GM19452 (cell line): Measurements from ENCODE around the gene IGFBP4.

ENCODE experiments used
- ATAC-seq: cut with Tn5 transposase; IDR thresholded peaks from one replicate; pipeline ENCODE4 v1.9.1; 2021; ENCODE audit not compliant: unreplicated experiment

IGFBP4 gene

GRCh38 chr17:40431231-40431602, 12.0 kb upstream of the IGFBP4 start:
- ATAC-seq, result no peak

GRCh38 chr17:40432864-40433528, 10.3 kb upstream of the IGFBP4 start:
- no peak for ATAC-seq

GRCh38 chr17:40433551-40434415, 9.5 kb upstream of the IGFBP4 start:
- no peak for ATAC-seq

GRCh38 chr17:40436636-40437035, 6.6 kb upstream of the IGFBP4 start:
- ATAC-seq, result no peak

GRCh38 chr17:40437095-40437732, 6.0 kb upstream of the IGFBP4 start:
- ATAC-seq, result no peak

GRCh38 chr17:40440166-40440565, 3.1 kb upstream of the IGFBP4 start:
- ATAC-seq, result no peak

GRCh38 chr17:40442392-40443195, 656 bp upstream of the IGFBP4 start:
- no peak for ATAC-seq

- ATAC-seq, result no peak
Observed at GRCh38 chr17:40443988-40444899, 994 bp downstream of the IGFBP4 start.

- no peak for ATAC-seq
Observed at GRCh38 chr17:40445751-40446468, 2.7 kb downstream of the IGFBP4 start.

- ATAC-seq, result no peak
Observed at GRCh38 chr17:40447148-40447644, 3.9 kb downstream of the IGFBP4 start.

- ATAC-seq, result no peak
Observed at GRCh38 chr17:40447806-40448205, 4.6 kb downstream of the IGFBP4 start.

GRCh38 chr17:40448213-40448638, 5.0 kb downstream of the IGFBP4 start:
- ATAC-seq, result no peak

GRCh38 chr17:40448639-40449261, 5.5 kb downstream of the IGFBP4 start:
- no peak for ATAC-seq

GRCh38 chr17:40450175-40450574, 6.9 kb downstream of the IGFBP4 start:
- no peak for ATAC-seq

- no peak for ATAC-seq
Observed at GRCh38 chr17:40451420-40451819, 8.2 kb downstream of the IGFBP4 start.

- ATAC-seq, result no peak
Observed at GRCh38 chr17:40452216-40452787, 9.1 kb downstream of the IGFBP4 start.

- ATAC-seq, result no peak
Observed at GRCh38 chr17:40452921-40453378, 9.7 kb downstream of the IGFBP4 start.

- no peak for ATAC-seq
Observed at GRCh38 chr17:40453881-40454612, 10.8 kb downstream of the IGFBP4 start.
